Measurements from ENCODE around the gene CDHR2. TPM values are rescaled to one million over a fixed set of nuclear protein-coding genes. Genes with fewer than 3 reads are reported as not detected.
"Not testable (repeated sequence)": the region's sequence is repeated elsewhere in the genome, so short reads cannot be mapped to it uniquely, and the experiment has no call there.

Gene CDHR2
- total RNA-seq, 1 experiment from 2014 or later: 0.20 TPM

- DNase-seq (ENCODE audit: low spot score): peak; percentile 28
Measured at GRCh38 chr5:176541338-176542134, 7.6 kb upstream of the CDHR2 start.

GRCh38 chr5:176542135-176542595, 7.0 kb upstream of the CDHR2 start:
- no peak for DNase-seq (ENCODE audit: low spot score)

- no peak for DNase-seq (ENCODE audit: low spot score)
Measured at GRCh38 chr5:176542596-176543427, 6.3 kb upstream of the CDHR2 start.

- peak; percentile 73 for DNase-seq (ENCODE audit: low spot score)
Measured at GRCh38 chr5:176543428-176544182, 5.5 kb upstream of the CDHR2 start.

DNA sequence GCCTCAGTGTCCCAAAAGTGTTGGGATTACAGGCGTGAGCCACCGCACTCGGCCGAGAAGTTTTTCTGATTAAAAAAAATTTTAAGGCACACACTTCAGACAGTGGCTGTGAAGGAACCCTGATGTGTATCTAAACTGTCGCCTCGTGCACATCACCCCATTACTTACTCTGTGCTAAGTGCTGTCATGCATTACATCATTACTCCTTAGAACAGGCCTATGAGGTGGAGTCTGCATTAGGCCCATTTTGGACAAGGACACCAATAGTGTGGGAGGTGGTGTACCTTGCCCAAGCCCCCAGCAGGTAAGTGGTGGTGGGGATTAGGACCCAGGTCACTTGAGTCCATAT, 3.8 kb upstream of the CDHR2 start:
- no peak for DNase-seq (ENCODE audit: low spot score)

GRCh38 chr5:176545737-176546509, 3.2 kb upstream of the CDHR2 start:
- DNase-seq (ENCODE audit: low spot score): peak; percentile 58

DNA sequence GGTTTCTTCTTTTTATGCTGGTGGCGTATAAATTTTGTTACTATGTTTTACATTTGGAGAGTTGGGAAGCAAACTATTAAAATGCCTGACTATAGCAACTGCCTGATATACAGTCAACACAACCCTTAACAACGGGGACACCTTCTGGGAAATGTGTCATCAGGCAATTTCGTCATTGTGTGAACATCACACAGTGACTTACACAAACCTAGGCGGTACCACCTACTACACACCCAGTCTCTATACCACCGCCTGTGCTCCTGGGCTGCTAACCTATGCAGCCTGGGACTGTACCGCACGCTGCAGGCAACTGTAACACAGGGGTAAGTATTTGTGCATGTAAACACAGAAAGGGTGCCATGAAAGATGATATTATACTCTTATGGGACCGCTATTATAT, 1.3 kb upstream of the CDHR2 start:
- peak; percentile 60 for DNase-seq (ENCODE audit: low spot score)

DNA sequence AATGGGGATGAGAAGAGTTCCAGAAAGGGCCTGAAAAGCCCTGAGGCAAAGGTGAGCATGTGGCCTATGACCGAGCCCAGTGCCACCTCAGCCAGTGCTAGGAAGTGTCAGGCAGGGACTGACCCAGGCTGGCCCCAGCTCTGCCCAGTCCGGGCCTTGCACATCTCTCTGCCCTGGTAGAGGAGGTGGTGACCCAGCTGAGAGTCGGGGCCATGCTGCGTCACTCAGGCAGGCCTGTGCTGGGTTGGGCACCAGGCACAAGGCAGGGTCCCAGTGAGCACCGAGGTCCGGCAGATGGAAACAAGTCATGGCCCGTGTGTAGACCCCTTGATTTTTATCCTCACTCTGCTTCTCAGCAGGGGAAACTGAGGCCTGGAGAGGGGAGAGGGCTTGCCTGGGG, 729 bp downstream of the CDHR2 start:
- no peak for DNase-seq (ENCODE audit: low spot score)

- DNase-seq (ENCODE audit: low spot score): no peak
Measured at GRCh38 chr5:176550275-176550831, 1.2 kb downstream of the CDHR2 start.

- DNase-seq (ENCODE audit: low spot score): not testable (repeated sequence)
Measured at GRCh38 chr5:176550937-176551336, 1.8 kb downstream of the CDHR2 start.

GRCh38 chr5:176552332-176552869, 3.3 kb downstream of the CDHR2 start:
- DNase-seq (ENCODE audit: low spot score): no peak

- DNase-seq (ENCODE audit: low spot score): peak; percentile 30
Measured at GRCh38 chr5:176553260-176554085, 4.3 kb downstream of the CDHR2 start.

DNA sequence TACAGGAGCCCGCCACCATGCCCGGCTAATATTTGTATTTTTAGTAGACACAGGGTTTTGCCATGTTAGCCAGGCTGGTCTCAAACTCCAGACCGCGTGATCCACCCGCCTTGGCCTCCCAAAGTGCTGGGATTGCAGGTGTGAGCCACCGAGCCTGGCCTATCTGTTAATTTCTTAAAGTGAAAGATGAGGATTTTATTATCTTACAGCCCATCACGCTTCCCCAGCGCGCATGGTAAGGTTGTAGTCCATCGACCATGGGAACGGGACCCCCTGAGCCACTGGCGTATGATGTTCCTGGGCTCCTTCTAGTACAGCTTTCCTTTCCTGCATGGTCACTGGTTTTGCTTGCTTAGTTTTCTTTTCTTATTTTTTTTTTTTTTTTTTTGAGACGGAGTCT, 8.7 kb downstream of the CDHR2 start:
- DNase-seq (ENCODE audit: low spot score): no peak

DNA sequence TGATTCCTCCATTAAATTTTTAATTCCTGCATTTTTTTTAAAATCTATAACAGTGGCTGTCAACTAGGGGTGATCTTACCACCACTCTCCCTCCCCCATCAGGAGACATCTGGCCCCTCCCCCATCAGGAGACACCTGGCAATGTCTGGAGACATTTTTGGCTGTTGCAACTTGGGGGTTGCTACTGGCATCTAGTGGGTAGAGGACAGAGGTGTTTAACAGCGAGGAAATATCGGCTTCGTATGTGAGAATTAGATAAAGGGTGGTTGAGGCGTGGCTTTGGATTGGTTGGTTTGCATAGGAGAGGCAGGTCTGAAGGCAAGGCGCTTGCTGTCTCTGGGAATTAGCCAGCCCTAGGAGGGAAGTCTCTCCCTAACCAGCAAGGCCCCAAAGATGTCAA, 10.5 kb downstream of the CDHR2 start:
- peak; percentile 31 for DNase-seq (ENCODE audit: low spot score)

- no peak for DNase-seq (ENCODE audit: low spot score)
Measured at GRCh38 chr5:176560364-176560763, 11.2 kb downstream of the CDHR2 start.

- no peak for DNase-seq (ENCODE audit: low spot score)
Measured at GRCh38 chr5:176561259-176561658, 12.1 kb downstream of the CDHR2 start.

- no peak for DNase-seq (ENCODE audit: low spot score)
Measured at GRCh38 chr5:176562189-176562588, 13.0 kb downstream of the CDHR2 start.

DNA sequence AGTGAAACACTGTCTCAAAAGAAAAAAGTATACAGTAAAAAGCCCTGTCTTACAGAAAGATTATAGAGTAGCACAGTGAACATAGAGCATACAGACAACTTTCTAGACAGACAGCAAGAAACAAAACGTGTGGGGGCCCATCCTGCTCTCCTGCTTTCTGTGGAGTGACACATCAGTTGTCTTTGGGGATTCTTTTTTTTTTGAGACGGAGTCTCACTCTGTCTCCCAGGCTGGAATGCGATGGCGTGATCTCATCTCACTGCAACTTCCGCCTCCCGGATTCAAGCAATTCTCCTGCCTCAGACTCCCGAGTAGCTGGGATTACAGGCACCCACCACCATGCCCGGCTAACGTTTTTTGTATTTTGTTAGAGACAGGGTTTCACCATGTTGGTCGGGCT, 14.9 kb downstream of the CDHR2 start:
- no peak for DNase-seq (ENCODE audit: low spot score)

DNA sequence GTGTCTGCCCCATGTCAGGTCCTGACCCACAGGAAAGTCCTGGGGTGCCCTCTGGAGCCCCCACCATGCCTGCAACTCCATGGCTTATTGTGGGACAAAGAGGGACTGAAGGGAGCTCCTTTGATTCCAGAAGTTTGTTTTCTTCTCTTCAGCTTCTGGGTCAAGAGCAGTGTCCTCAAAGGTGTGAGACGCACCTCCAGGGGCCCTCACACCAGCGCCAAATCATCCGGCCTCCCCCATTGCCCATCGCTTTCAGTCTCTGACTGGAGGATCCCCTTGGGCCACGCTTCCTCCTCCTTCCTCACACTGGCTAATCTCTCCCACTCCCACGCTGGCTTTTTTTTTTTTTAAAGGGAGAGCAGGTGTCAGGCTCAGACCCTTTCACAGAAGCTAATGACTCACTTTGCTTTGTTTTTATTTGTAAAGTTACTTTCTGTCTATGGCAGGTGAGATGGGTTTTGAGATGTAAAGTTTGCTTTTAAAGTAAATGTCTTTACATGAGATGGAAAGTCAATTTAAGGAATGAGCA, 16.7 kb downstream of the CDHR2 start:
- no peak for DNase-seq (ENCODE audit: low spot score)
